Esophagus muscularis mucosa (tissue), 3 donors: ENCODE results near the gene PCP4L1.

Experiments used
- CTCF ChIP-seq, 3 experiments: fragments of 200-600 bp in 2 of 3; fragments of 450-650 bp in 1 of 3; sonication (generic) in 2 of 3; IDR thresholded peaks; one replicate each; pipeline ENCODE4 v1.5.1; 2017 to 2019; ENCODE audit warnings: antibody characterized with exemption in 3 of 3, mild to moderate bottlenecking in 2 of 3, moderate library complexity in 1 of 3
- POLR2AphosphoS5 ChIP-seq, 2 donors: sonication (generic); formaldehyde crosslinking; IDR thresholded peaks; one replicate each; pipeline ENCODE4 v1.6.1; 2017; ENCODE audit warnings: antibody characterized with exemption in 2 of 2

DNA sequence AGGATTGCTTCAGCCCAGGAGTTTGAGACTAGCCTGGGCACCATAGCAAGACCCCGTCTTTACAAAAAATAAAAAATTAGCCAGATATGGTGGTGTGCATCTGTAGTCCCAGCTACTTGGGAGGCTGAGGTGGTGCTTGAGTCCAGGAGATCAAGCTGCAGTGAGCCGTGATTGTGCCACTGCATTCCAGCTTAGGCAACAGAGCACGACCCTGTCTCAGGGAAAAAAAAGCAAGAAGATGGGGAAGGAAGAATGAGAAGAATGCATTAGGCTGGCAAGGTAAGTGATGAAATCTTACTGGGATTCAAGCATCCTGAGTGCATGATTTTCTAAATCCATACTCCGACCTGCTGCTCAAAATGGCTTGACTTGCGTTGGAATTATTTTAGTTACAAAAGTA is 6.8 kb downstream of the PCP4L1 start:
- TF ChIP-seq POLR2AphosphoS5 (IDR thresholded peaks at IDR 0.05): no peak
- no peak for TF ChIP-seq CTCF (IDR thresholded peaks at IDR 0.05)
